HS-5 (cell line): Measurements from ENCODE around the gene ARL14EP.

Experiments used
- DNase-seq: peaks from one replicate; pipeline ENCODE4 v3.0.0-alpha.2; 2012; ENCODE audit warnings: low read depth

The ARL14EP gene

DNA sequence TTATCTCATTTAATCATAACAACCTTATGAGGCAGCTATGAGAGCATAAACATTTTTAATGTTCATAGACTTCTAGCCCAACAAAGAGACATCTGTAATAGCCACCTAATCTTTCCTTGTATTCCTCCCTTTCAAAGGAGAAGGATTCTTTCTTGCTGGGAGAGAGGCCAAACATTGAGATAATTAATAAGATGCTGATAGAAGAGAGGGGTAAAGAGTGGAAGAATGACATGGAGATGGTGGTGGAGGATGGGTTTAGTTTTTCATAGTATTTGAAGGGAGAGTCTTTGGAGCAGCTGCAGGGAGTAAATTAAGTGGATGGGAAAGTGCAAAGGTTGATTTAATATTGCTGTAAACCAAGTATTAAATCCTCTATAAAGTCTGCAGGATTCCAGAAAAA lies 57.9 kb downstream of the ARL14EP start:
- DNase-seq: no peak

DNA sequence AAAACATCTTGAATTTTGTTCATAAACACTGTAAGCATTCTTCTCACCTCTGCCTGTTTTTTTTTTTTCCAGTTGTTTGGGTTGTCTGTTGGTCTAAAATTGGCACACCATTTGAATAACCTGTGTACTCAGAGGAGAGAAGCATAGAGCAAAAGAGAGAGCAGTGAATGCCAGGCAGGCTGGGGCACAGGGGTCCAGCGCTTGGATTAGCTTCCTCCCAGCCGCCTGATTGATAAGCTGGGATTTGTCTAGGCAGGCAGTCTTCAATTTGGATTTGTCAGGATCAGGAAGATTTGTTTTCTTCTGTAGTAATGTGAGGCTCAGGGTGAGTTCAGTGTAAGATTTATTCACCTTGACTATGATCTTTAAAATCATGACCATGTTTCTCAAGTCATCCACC lies 59.0 kb downstream of the ARL14EP start:
- no peak for DNase-seq
